Measurements from ENCODE around the gene TSN. TPM values are rescaled to one million over a fixed set of nuclear protein-coding genes. Genes with fewer than 3 reads are reported as not detected.
"Not testable (repeated sequence)": the region's sequence is repeated elsewhere in the genome, so short reads cannot be mapped to it uniquely, and the experiment has no call there.

TSN gene
- total RNA-seq, 2 donors from 2014 or later: 35.3 to 58.7 TPM

DNA sequence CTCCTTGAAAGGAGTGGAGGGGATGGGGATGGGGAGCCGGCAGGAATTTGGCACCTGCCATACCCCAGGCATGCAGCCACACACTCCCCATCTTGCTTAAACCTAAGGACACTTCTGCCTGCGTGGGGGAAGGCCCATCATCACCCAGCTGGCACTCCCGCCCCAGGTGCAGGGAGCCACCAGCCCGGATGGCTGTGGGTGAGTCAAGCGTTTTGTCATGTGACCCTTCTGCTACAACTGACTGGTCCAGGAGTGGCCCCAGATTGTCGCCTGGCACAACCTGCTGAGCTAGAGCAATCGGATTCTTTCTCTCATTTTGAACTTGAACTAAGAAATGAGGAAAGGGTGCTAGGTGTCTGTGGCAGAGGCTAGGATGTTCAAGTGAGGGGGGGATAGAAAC lies 61.3 kb downstream of the TSN start:
- Histone ChIP-seq H3K4me1 (replicated peaks) (no peaks in the 10 kb centered on the region), H3K36me3 (no peaks in the 10 kb centered on the region), H3K27me3 (replicated peaks; ENCODE audit: insufficient read depth) (no peaks in the 10 kb centered on the region), H3K4me3 (no peak overlapping the region), H3K27ac (no peak overlapping the region), H3K9me3 (no peaks in the 10 kb centered on the region)
- WGBS: 87% methylated on average over 6 of the region's 7 CpGs
- DNase-seq (ENCODE audit: low spot score): no peak
- intact Hi-C loops (cut with DNase I): no loop called here
- no peak for TF ChIP-seq POLR2AphosphoS5 (IDR thresholded peaks at IDR 0.05)
- TF ChIP-seq, protein P1, sequence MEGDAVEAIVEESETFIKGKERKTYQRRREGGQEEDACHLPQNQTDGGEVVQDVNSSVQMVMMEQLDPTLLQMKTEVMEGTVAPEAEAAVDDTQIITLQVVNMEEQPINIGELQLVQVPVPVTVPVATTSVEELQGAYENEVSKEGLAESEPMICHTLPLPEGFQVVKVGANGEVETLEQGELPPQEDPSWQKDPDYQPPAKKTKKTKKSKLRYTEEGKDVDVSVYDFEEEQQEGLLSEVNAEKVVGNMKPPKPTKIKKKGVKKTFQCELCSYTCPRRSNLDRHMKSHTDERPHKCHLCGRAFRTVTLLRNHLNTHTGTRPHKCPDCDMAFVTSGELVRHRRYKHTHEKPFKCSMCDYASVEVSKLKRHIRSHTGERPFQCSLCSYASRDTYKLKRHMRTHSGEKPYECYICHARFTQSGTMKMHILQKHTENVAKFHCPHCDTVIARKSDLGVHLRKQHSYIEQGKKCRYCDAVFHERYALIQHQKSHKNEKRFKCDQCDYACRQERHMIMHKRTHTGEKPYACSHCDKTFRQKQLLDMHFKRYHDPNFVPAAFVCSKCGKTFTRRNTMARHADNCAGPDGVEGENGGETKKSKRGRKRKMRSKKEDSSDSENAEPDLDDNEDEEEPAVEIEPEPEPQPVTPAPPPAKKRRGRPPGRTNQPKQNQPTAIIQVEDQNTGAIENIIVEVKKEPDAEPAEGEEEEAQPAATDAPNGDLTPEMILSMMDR (IDR thresholded peaks at IDR 0.05): no peak
- TF ChIP-seq POLR2A (IDR thresholded peaks at IDR 0.05): no peak

DNA sequence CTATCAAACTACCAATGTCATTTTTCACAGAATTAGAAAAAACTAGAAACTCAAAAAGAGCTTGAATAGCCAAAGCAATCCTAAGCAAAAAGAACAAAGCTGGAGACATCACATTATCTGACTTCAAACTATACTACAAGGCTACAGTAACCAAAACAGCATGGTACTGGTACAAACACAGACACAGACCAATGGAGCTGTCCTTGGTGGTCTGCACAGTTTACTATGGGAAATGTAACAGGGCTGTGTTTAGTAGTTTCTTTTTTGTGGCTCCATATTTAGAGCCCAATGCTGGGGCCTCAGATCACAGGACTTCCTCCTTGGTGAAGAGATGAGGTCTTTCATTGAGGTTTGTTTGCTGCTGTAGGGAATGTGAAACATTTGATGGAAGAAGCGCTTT lies 61.9 kb downstream of the TSN start:
- H3K36me3 ChIP-seq; H3K4me1 ChIP-seq (replicated peaks); H3K27ac ChIP-seq; DNase-seq (ENCODE audit: low spot score); H3K4me3 ChIP-seq; H3K27me3 ChIP-seq (replicated peaks; ENCODE audit: insufficient read depth); intact Hi-C loops (cut with DNase I); H3K9me3 ChIP-seq: not testable (repeated sequence)
- WGBS: 92% methylated on average over 1 of the region's 1 CpG

Other genes with a start within 250 kb of the TSN start
- not detected for gene RNU4ATAC, start 224.8 kb upstream of the TSN start, total RNA-seq
- gene CLASP1, start 106.2 kb upstream of the TSN start, total RNA-seq: 10 to 100 TPM; 44.4 to 90.2 TPM
- gene NIFK, start 18.8 kb upstream of the TSN start, total RNA-seq: 10 to 100 TPM; 57.7 to 66.6 TPM

Data from prostate gland (tissue), 2 donors.